AML-193 (cell line): ENCODE measurements around the gene NSUN3.
"Not testable (repeated sequence)": the region's sequence is repeated elsewhere in the genome, so short reads cannot be mapped to it uniquely, and the experiment has no call there.

ENCODE experiments used
- DNase-seq, 2 experiments: peaks; one replicate each; lab custom pipeline; 2025; lab: John Stamatoyannopoulos, UW

Gene NSUN3

DNA sequence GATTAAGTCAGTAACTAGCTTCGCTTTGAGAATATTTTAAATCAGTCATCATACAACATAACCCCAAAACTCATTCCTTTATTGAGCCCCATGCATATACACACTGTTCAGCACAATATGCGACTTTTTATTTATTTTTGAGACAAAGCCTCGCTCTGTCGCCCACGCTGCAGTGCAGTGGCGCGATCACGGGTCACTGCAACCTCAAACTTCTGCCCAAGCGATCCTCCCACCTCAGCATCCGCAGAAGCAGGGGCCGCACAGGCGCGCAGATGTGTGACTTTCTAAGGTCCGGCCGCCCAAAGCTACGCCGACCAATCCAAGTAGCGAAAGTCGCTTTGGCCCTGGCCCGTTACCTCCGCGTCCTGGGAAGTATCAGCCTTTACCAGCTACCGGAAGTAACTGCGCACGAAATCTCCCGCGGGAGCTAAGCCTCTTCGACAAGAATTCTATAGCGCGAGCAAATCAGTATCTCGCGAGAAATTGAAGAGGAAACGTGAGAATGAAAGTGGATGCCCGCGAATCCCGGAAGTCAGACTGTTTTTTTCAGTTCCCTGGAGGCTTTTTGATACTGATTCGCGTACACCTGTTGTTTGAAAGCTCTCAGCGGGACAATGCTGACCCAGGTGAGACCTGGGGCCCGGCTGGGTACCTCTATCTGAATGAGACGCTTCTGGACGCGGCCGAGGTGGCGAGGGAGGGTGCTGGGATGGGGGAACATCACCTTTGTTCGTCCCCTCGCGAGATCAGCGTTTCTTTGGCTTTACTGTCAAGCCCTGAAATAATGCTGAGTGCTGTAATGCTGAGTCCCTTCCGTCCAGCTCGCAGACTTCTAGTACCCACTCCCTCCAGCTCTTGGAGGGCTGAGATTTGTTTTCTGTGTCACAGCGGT, at the start of gene NSUN3, which contains the start of gene DHFR2:
TSS of gene NSUN3 (plus strand) at position 549 of the 892 bp plus-strand sequence. CDS start at position 615, 66 bp downstream.
TSS of gene DHFR2 (minus strand) at position 404 of the 892 bp plus-strand sequence. CDS start 1,405 bp downstream, outside the sequence.
- peak; percentile 98 to 99 for DNase-seq

- DNase-seq, result no peak
Observed at GRCh38 chr3:94015025-94015424, 47.8 kb upstream of the NSUN3 start.

- DNase-seq, result no peak
Observed at GRCh38 chr3:94019659-94020058, 43.2 kb upstream of the NSUN3 start.

- DNase-seq, result no peak
Observed at GRCh38 chr3:94020293-94020692, 42.6 kb upstream of the NSUN3 start.

GRCh38 chr3:94024385-94024784, 38.5 kb upstream of the NSUN3 start:
- no peak for DNase-seq

GRCh38 chr3:94026623-94027022, 36.2 kb upstream of the NSUN3 start:
- DNase-seq, result no peak

- DNase-seq, result no peak
Observed at GRCh38 chr3:94028093-94028837, 34.6 kb upstream of the NSUN3 start, which contains the start of gene STX19. Gene STX19, minus strand, starts transcription at chr3:94028597. Its CDS starts 13,328 bp downstream, at chr3:94015269.

- DNase-seq, result peak; percentile 58 to 69
Observed at GRCh38 chr3:94036909-94037507, 25.9 kb upstream of the NSUN3 start.

DNA sequence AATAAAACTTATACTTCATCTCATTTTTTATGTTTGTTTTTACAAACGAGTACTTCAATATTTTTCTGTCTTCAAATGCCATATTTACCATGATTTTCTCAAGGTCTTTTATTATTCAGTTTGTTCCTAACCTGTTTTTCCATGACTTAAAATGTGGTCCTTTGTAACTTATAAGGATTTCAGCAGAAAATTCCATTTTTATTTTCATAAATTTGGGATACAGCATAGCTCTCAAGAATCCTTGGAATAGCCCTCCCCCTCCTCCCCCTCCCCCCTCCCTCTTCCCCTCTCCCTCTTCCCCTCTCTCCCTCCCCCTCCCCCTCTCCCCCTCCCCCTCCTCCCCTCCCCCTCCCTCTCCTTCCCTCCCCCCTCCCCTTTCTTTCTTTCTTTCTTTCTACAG, 19.6 kb upstream of the NSUN3 start:
- no peak for DNase-seq

- not testable (repeated sequence) for DNase-seq
Observed at GRCh38 chr3:94044100-94044936, 18.5 kb upstream of the NSUN3 start.

GRCh38 chr3:94046533-94046932, 16.3 kb upstream of the NSUN3 start:
- DNase-seq, result no peak

DNA sequence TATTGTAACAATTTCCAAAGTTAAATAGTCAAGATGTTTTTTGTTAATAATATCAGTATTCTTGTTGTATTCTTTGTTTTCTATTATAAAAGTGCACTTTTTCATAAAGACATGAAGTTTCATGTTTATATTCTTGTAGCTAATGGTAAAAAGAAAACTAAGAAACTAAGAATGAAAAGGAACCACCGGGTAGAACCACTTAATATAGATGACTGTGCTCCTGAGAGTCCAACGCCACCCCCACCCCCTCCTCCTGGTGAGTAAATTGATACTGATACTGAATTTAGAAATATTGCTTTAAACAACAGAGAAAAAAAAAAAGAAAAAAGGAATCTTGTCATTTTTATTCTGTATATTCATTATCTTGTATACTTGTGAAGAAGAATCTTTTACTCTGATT, 13.6 kb upstream of the NSUN3 start:
- DNase-seq, result no peak

DNA sequence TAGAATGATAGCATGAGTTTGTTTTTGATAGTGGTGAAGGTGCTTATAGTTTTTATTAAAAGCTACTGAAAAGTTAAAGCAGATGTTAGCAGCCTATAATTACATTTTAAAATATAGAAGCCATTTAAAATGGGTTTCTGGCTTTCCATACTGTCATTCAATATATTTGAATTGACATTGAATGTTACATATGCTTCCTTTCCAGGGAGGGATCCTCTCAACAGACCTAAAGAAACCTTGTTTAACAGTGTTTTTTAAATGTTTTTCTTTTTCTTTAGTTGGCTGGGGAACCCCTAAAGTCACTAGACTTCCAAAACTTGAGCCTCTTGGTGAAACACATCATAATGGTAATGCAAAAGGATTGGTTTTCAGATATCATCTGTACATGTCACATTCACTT, 12.3 kb upstream of the NSUN3 start:
- DNase-seq, result no peak

GRCh38 chr3:94061297-94061696, 1.6 kb upstream of the NSUN3 start:
- DNase-seq, result no peak

GRCh38 chr3:94063496-94064119, 747 bp downstream of the NSUN3 start:
- no peak for DNase-seq

DNA sequence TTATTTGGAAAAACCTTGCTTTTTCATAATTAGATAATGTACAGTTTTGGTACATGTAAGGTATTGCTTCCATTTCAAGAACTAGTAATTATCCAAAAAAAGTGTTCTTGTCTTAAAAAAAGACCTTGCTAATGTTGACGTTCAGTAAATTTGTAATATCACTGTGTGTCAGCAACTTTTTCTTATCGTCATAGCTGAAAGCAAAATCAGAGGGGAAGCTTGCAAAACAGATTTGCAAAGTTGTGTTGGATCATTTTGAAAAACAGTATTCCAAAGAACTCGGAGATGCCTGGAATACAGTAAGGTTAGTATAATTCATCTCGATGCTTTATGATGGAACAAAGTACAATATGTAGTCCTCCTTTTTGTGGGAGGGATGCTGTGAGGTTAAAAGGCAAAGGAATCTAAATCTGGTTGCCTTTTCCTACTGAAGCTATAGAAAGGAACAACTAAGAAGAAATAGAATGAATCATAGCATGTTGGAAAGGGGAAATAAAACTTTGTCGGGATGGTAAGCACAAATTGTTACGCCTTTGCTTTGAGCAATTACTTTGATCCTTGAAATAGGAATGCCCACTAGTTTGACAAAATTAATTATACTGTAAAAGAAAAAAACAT, 1.5 kb downstream of the NSUN3 start:
- no peak for DNase-seq

DNA sequence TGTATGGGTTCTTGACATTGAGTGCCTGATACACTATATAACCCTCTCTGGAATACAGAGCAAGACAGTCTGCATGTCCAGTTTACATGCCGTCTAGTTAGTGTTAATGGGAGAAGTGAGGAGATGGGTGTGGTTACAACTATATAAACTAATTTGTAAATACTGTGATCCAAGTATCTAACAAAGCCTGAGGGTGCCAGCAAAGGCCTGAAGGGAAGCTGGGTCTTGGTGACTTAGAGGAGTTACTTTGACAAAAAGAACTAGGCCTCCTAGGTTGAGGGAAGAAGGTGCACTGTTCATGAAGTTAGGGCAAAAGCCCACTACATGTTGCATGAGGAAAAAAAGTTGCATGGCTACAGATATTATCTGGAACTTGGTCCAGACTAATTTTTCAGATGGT, 2.3 kb downstream of the NSUN3 start:
- no peak for DNase-seq

GRCh38 chr3:94065819-94066480, 3.1 kb downstream of the NSUN3 start:
- no peak for DNase-seq

- no peak for DNase-seq
Observed at GRCh38 chr3:94066506-94067500, 3.9 kb downstream of the NSUN3 start.
